Measurements from ENCODE around the gene GLB1L.

The GLB1L gene

DNA sequence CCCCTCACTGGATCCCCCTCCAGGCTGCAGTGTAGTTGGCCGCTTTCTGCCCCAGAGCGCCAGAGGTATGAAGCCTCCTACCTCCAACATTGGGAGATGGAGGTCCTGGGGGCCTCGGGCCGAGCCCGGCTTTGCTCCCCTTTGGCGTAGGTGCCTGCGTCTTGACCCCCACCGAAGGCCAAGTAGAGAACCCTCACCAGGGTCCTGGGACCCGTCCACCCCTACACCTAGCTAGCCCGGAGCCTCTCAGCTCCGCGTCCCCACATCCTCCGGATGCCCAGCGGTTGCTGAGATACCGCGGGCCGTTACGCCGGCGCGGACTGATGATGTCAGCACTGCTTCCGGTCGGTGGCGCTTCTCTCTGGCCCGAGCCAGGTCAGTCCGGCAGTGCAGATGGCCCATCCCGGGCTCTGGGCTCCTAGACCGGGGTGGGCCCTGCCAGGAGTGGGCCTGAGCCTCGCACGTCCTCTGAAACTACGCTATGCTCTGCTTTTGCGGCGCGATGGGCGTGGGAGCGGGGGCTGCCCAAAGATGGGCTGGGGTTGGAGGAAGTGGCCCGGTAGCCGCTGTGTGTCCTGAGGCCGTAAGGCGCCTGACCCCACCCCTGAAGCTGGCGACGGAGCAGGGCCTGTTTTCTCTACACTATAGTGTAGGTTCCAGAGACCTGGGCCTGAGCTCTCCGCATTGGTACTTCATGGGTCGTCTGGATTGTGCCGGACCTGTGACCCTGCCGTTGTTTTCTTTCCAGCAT, at the start of gene GLB1L, which contains the start of gene STK16:
GLB1L (minus strand) TSS at position 297 of the 751 bp plus-strand sequence. CDS start 1,871 bp downstream, outside the sequence.
STK16 (plus strand) TSS at position 332 of the 751 bp plus-strand sequence. CDS start 521 bp downstream, outside the sequence.
- no peaks in the 10 kb centered on the region for H3K27me3 ChIP-seq (replicated peaks; ENCODE audit: control insufficient read depth, insufficient read depth, low read length)
- TF ChIP-seq, protein P1, sequence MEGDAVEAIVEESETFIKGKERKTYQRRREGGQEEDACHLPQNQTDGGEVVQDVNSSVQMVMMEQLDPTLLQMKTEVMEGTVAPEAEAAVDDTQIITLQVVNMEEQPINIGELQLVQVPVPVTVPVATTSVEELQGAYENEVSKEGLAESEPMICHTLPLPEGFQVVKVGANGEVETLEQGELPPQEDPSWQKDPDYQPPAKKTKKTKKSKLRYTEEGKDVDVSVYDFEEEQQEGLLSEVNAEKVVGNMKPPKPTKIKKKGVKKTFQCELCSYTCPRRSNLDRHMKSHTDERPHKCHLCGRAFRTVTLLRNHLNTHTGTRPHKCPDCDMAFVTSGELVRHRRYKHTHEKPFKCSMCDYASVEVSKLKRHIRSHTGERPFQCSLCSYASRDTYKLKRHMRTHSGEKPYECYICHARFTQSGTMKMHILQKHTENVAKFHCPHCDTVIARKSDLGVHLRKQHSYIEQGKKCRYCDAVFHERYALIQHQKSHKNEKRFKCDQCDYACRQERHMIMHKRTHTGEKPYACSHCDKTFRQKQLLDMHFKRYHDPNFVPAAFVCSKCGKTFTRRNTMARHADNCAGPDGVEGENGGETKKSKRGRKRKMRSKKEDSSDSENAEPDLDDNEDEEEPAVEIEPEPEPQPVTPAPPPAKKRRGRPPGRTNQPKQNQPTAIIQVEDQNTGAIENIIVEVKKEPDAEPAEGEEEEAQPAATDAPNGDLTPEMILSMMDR (IDR thresholded peaks at IDR 0.05; ENCODE audit: insufficient read depth, low read length, poor library complexity, severe bottlenecking): no peak
- peak within 1 kb of the TSS; percentile 82 for H3K4me3 ChIP-seq (replicated peaks; ENCODE audit: low read depth, low read length)
- DNase-seq (ENCODE audit: extremely low read depth, insufficient read length): peak; percentile 92
- H3K36me3 ChIP-seq (ENCODE audit: control insufficient read depth, insufficient read depth, low read length): peaks cover 11% of the 10 kb centered on the region

DNA sequence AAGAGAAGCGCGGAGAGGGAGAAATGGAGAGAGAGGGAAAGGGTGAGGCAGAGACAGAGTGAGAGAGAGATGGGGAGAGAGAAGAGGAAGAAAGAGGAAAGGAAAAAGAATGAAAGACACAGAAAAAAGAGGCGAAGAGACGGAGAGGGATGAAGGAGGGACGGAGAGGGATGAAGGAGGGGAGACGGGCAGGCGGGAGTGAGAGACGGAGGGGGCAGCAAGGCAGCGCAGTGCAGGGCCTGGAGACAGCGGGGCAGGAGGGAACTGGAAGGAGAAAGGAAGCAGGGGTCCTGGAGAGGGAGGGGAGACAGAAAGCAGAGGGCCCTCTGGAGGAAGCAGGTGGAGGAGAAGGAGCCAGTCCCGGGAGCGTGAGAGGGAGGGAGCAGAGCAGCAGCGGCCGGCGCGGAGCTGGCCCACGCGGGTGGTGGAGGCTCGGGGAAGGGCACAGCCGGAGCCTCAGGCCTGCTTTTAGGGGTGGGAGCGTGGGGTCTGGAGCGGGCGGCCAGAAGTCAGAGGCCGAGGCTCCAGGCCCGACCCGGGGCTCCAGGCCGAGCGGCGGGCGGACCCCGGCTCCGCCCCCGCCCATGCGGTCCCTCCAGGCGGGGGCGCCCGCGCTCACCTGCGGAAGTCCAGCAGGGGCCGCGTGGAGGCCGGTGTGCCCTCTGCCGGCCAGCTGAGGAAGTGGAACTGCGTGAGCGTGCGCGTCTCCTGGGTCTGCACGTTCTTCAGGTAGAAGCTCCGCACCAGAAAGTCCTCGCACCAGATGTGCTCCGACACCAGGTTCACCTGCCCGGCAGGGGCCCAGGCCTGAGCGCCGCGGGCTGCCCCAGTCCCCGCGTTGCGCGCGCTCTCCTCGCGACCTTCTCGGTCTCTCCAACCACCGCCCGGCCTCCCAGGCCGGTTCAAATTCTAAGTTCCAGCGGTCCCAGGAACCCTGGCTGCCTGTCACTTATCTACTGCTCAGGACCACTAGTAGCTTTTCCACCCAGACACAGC, 49.4 kb upstream of the GLB1L start:
- Histone ChIP-seq H3K27me3 (replicated peaks; ENCODE audit: control insufficient read depth, insufficient read depth, low read length) (peaks cover 1% of the 10 kb centered on the region; the same call in 1 of the 2 replicates), H3K4me3 (replicated peaks; ENCODE audit: low read depth, low read length) (peak overlapping the region; percentile 57), H3K36me3 (ENCODE audit: control insufficient read depth, insufficient read depth, low read length) (no peaks in the 10 kb centered on the region)
- peak; percentile 92 for DNase-seq (ENCODE audit: extremely low read depth, insufficient read length)
- TF ChIP-seq, protein P1 (IDR thresholded peaks at IDR 0.05; ENCODE audit: insufficient read depth, low read length, poor library complexity, severe bottlenecking): peak; percentile 99

DNA sequence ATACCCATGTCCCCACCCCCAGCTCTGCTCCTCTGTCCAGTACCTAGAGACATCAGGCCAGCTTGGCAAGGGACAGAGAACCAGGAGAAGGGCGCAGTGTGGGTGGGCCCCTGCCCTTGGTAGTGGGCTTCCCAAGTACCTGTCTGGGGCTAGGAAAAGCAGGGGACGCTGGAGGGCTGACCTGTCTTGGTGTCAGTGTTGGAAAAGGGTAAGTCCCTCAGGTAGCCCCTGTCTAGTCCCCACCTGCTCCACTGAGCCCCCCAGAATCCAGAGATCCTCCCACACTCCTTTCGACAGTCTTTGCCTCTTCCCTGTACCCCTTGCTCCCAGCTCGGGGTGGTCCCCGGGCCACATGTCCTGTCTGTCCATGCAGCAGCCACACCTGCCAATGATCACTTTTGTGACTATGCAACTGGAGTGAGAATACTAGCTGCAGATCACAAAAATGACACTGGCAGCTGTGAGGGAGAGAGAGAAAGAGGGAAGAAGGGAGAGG, 48.5 kb upstream of the GLB1L start:
- TF ChIP-seq, protein P1 (IDR thresholded peaks at IDR 0.05; ENCODE audit: insufficient read depth, low read length, poor library complexity, severe bottlenecking): no peak
- Histone ChIP-seq H3K4me3 (replicated peaks; ENCODE audit: low read depth, low read length) (no peak overlapping the region), H3K36me3 (ENCODE audit: control insufficient read depth, insufficient read depth, low read length) (no peaks in the 10 kb centered on the region), H3K27me3 (replicated peaks; ENCODE audit: control insufficient read depth, insufficient read depth, low read length) (no peaks in the 10 kb centered on the region)
- DNase-seq (ENCODE audit: extremely low read depth, insufficient read length): no peak

GRCh38 chr2:219292616-219293015, 47.4 kb upstream of the GLB1L start:
- no peak for DNase-seq (ENCODE audit: extremely low read depth, insufficient read length)
- H3K4me3 ChIP-seq (replicated peaks; ENCODE audit: low read depth, low read length): no peak overlapping the region
- H3K36me3 ChIP-seq (ENCODE audit: control insufficient read depth, insufficient read depth, low read length): no peaks in the 10 kb centered on the region
- TF ChIP-seq, protein P1 (IDR thresholded peaks at IDR 0.05; ENCODE audit: insufficient read depth, low read length, poor library complexity, severe bottlenecking): no peak
- no peaks in the 10 kb centered on the region for H3K27me3 ChIP-seq (replicated peaks; ENCODE audit: control insufficient read depth, insufficient read depth, low read length)

DNA sequence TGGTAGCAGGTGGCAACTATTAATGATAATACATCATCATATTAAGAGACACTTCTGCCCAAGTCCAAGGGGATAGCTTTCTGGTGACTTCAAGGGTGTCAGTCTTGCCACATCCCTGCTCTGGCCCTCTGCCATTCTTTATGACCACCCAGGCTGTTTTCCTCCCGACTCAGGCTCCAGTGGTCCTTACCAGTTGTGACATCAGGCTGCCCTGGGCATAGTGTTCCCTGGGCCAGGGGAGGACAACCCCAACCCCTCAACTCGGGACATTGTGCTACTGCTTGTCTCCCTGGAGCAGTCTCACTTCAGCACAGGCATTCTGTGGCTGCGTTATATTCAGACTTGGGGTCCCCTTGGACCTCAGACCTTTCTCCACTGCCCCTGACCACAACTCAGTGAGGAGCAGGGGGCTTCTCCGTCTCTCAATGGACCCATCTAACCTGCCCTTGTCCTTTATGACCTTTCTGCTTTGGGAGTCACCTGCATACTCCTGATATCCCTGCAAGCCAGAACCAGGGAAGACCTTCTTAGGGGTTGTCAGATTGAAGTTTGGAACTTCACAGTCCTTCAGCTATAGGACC, 46.8 kb upstream of the GLB1L start:
- H3K4me3 ChIP-seq (replicated peaks; ENCODE audit: low read depth, low read length): no peak overlapping the region
- TF ChIP-seq, protein P1 (IDR thresholded peaks at IDR 0.05; ENCODE audit: insufficient read depth, low read length, poor library complexity, severe bottlenecking): no peak
- no peaks in the 10 kb centered on the region for H3K27me3 ChIP-seq (replicated peaks; ENCODE audit: control insufficient read depth, insufficient read depth, low read length)
- DNase-seq (ENCODE audit: extremely low read depth, insufficient read length): no peak
- H3K36me3 ChIP-seq (ENCODE audit: control insufficient read depth, insufficient read depth, low read length): no peaks in the 10 kb centered on the region
